Kidney (tissue), 14 donors: ENCODE measurements around the gene PPP1R26. TPM values are rescaled to one million over a fixed set of nuclear protein-coding genes. Genes with fewer than 3 reads are reported as not detected.

Experiments
- DNase-seq, 5 donors: peaks; one replicate each; pipeline ENCODE4 v3.0.0-alpha.2; 2013 to 2020
- FAIRE-seq: peaks from 2 replicates; lab custom pipeline; 2012; peaks lifted over from hg19 to GRCh38; lab: Jason Lieb, UNC
- H3K27ac ChIP-seq, 2 donors: one replicate each; pipeline ENCODE4 v1.7.0; 2013; ENCODE audit warnings: low read depth in 2 of 2, low read length in 2 of 2, inconsistent platforms in 1 of 2
- H3K27me3 ChIP-seq: one replicate; pipeline ENCODE4 v1.7.1; 2013; ENCODE audit warnings: low read length, inconsistent platforms; ENCODE audit not compliant: control insufficient read depth, insufficient read depth
- H3K36me3 ChIP-seq, 3 donors: one replicate each; pipeline versions ENCODE4 v1.7.0 to v1.7.1; 2013; ENCODE audit warnings: low read length in 3 of 3, control low read depth in 1 of 3, inconsistent platforms in 1 of 3; ENCODE audit not compliant: insufficient read depth in 3 of 3, control insufficient read depth in 2 of 3
- H3K4me1 ChIP-seq, 3 donors: one replicate each; pipeline versions ENCODE4 v1.7.0 to v1.7.1; 2013; ENCODE audit warnings: low read length in 3 of 3, inconsistent platforms in 1 of 3, low read depth in 1 of 3; ENCODE audit not compliant: control insufficient read depth in 2 of 3, insufficient read depth in 2 of 3
- H3K4me3 ChIP-seq, 3 donors: one replicate each; pipeline versions ENCODE4 v1.7.0 to v1.8.1; 2013; ENCODE audit warnings: low read length in 3 of 3, control low read depth in 1 of 3, inconsistent platforms in 1 of 3
- H3K9ac ChIP-seq, 3 donors: one replicate each; pipeline versions ENCODE4 v1.7.0 to v1.7.1; 2013; ENCODE audit warnings: low read length in 3 of 3, control low read depth in 1 of 3, inconsistent platforms in 1 of 3
- H3K9me3 ChIP-seq, 3 donors: one replicate each; pipeline versions ENCODE4 v1.7.0 to v1.7.1; 2013; ENCODE audit warnings: low read length in 3 of 3, control low read depth in 1 of 3, inconsistent platforms in 1 of 3; ENCODE audit not compliant: control insufficient read depth in 2 of 3, insufficient read depth in 1 of 3
- intact Hi-C: fragments of 100-400 bp; cut with DNase I; formaldehyde crosslinking; loops from one replicate; pipeline ENCODE4 v1.11.1; 2022
- polyA plus RNA-seq: library from polyadenylated mRNA; stranded (reverse); fragments of 350-450 nt; fragmentation: Illumina TruSeq; extraction: RNeasy Lipid Tissue Mini Kit (QIAGEN cat#74804); gene quantifications from one replicate; pipeline ENCODE4 v1.2.3, GENCODE V29; 2014; ENCODE audit warnings: low read depth, low replicate concordance; ENCODE audit not compliant: insufficient read depth
- total RNA-seq: library from RNA; stranded (reverse); fragmentation: NEBNext Ultra II Directional; extraction: Animal tissue kit (Norgen Biotek cat#: 25700); gene quantifications from one replicate; pipeline ENCODE4 v1.2.1, GENCODE V29; 2021
- TF ChIP-seq, protein P1 (sequence below): IDR thresholded peaks from 3 replicates; pipeline ENCODE4 v1.5.1; 2012; ENCODE audit warnings: mild to moderate bottlenecking, moderate library complexity, borderline replicate concordance; ENCODE audit not compliant: insufficient read depth; ENCODE audit errors: extremely low read depth
- donor health status: control.
- donor health status: control.
- donor health status: control.
- donor health status: control.
- donor health status: control.
- donor health status: DM: yes; HTN: yes; CAD: no.
- donor health status: Normal renal cell carcinoma (clear cell type).

The PPP1R26 gene
- total and polyA plus RNA-seq, 2 donors from 2014 or later: 10.2 to 22.0 TPM

GRCh38 chr9:135502873-135503321 is 23.3 kb downstream of the PPP1R26 start:
- FAIRE-seq (no peak), DNase-seq (peak in 1 of 5 donors; percentile 65)
- Histone ChIP-seq H3K4me1 (peaks cover 0 to 15% (median 8%) of the 10 kb centered on the region in 3 donors), H3K27me3 (no peaks in the 10 kb centered on the region), H3K9ac (no peak overlapping the region), H3K36me3 (peaks cover 0 to 12% (median 12%) of the 10 kb centered on the region in 3 donors), H3K9me3 (no peaks in the 10 kb centered on the region), H3K4me3 (no peak overlapping the region), H3K27ac (no peak overlapping the region)
- TF ChIP-seq, protein P1, sequence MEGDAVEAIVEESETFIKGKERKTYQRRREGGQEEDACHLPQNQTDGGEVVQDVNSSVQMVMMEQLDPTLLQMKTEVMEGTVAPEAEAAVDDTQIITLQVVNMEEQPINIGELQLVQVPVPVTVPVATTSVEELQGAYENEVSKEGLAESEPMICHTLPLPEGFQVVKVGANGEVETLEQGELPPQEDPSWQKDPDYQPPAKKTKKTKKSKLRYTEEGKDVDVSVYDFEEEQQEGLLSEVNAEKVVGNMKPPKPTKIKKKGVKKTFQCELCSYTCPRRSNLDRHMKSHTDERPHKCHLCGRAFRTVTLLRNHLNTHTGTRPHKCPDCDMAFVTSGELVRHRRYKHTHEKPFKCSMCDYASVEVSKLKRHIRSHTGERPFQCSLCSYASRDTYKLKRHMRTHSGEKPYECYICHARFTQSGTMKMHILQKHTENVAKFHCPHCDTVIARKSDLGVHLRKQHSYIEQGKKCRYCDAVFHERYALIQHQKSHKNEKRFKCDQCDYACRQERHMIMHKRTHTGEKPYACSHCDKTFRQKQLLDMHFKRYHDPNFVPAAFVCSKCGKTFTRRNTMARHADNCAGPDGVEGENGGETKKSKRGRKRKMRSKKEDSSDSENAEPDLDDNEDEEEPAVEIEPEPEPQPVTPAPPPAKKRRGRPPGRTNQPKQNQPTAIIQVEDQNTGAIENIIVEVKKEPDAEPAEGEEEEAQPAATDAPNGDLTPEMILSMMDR: no peak
- intact Hi-C loops: no loop called here

DNA sequence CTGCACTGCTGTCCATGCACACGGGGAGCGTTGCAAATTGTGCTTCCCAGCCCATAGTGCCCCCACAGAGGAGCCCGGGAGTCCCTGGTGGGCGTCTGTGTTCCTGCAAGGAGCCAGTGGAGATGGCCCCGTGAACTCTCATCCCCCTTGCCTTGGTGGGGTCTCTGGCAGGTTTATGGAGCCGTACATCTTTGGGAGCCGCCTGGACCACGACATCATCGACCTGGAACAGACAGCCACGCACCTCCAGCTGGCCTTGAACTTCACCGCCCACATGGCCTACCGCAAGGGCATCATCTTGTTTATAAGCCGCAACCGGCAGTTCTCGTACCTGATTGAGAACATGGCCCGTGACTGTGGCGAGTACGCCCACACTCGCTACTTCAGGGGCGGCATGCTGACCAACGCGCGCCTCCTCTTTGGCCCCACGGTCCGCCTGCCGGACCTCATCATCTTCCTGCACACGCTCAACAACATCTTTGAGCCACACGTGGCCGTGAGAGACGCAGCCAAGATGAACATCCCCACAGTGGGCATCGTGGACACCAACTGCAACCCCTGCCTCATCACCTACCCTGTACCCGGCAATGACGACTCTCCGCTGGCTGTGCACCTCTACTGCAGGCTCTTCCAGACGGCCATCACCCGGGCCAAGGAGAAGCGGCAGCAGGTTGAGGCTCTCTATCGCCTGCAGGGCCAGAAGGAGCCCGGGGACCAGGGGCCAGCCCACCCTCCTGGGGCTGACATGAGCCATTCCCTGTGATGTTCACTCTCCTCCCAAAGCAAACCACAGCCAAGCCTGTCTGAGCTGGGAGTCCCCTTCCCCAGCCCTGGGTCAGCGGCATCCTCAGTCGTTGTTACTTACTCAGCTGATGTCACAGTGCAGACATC is 24.0 kb downstream of the PPP1R26 start:
- no peak overlapping the region for H3K9ac ChIP-seq
- FAIRE-seq (no peak), DNase-seq (peak in 1 of 5 donors; percentile 54)
- intact Hi-C loops: no loop called here
- TF ChIP-seq, protein P1: no peak
- no peaks in the 10 kb centered on the region for H3K9me3 ChIP-seq
- peaks cover 0 to 15% (median 8%) of the 10 kb centered on the region in 3 donors for H3K4me1 ChIP-seq
- H3K27ac ChIP-seq: no peak overlapping the region
- H3K4me3 ChIP-seq: no peak overlapping the region
- no peaks in the 10 kb centered on the region for H3K27me3 ChIP-seq
- peaks cover 0 to 12% (median 12%) of the 10 kb centered on the region in 3 donors for H3K36me3 ChIP-seq

GRCh38 chr9:135504262-135505243 is 25.0 kb downstream of the PPP1R26 start:
- peaks cover 0 to 12% (median 12%) of the 10 kb centered on the region in 3 donors for H3K36me3 ChIP-seq
- no peak overlapping the region for H3K9ac ChIP-seq
- H3K27me3 ChIP-seq: no peaks in the 10 kb centered on the region
- intact Hi-C loops: no loop called here
- FAIRE-seq (no peak), DNase-seq (peak; percentile 56 to 85 (median 74))
- TF ChIP-seq, protein P1: peak; percentile 56
- no peak overlapping the region for H3K27ac ChIP-seq
- no peak overlapping the region for H3K4me3 ChIP-seq
- peaks cover 0 to 3% (median 0%) of the 10 kb centered on the region in 3 donors for H3K9me3 ChIP-seq
- peaks cover 0 to 12% (median 8%) of the 10 kb centered on the region in 3 donors for H3K4me1 ChIP-seq
